DMS114 treated with DMSO at 0.1 percent for 48 hours (cell line): ENCODE data around the gene ANKRD65.

Experiments
- DNase-seq: peaks from one replicate; lab custom pipeline; 2025; ENCODE audit not compliant: unreplicated experiment; lab: John Stamatoyannopoulos, UW

ANKRD65 gene

GRCh38 chr1:1442069-1442770, 21.1 kb upstream of the ANKRD65 start:
- no peak for DNase-seq

DNA sequence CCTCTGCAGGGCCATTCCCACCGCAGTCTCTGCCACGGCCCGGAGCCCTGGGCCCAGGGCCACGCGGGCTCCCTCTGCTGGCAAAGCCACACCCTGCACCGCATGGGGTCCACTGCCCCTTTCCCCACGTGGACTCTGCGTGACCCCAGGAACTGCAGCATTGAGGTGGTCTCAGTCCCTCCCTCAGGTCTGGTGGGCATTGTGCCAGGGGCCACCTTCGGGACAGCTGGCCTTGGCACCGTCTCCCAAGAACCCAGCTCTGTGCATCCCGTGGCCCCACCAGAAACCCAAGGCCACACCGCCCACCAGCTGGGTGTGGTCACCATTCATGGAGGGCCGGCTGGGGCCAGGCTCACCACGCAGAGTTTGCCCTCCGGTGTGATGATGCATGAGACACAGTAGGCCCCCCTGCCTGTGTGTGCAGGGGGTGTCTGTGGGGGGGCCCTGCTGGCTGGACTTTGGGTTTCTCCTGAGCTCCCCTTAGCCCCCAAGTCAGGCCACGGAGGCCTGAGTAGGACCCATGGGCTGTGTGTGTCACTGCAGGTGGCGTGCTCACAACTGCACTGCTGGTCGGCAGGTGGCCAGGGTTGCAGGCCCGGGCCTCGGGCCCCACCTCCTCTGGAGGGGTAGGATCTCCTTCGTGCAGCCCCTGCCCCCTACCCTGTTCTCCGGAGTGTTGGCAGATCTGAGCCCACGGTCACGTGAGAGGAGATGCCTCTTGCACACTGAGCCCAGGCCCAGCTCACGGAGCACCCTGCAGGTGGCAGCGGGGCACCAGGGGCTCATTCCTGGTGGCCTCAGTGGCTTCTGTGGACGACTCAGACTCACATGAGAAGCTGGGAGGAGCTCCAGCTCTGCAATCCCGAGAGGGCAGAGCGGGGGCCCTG, 20.2 kb upstream of the ANKRD65 start:
- no peak for DNase-seq

DNA sequence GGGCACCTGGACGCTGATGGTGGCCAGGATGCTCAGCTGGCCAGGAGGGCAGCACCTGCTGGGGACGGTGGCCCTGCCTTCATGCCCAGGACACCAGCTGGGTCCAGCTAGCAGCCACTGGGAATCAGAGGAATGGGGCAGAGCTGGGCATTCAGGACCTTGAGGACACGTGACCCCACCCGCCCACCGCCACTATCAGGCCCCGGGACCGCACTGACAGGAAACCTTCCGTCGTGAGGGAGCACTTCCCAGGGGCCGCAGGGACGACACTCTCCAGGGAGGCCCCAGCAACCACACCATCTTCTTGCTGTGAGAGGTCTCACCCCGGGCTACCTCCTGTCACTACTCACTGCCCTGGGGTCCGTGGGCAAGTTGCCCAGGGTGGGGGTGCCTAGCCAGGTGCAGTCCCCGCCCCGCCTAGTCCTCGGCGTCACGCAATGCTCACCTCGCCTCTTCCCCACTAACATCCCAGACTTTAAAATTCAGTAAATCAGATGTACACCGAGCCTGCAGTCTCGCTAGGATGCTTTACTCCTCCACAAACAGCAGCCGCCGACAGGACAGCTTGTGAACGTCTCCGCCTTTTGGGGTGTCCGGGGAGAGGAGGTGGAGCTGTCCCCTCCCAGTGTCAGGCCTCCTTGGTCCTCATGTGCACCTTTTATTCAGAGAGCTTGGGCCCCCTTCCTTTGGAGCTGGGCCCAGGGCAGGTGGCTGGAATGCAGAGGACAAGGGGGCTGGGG, 19.4 kb upstream of the ANKRD65 start:
- DNase-seq, result no peak

DNA sequence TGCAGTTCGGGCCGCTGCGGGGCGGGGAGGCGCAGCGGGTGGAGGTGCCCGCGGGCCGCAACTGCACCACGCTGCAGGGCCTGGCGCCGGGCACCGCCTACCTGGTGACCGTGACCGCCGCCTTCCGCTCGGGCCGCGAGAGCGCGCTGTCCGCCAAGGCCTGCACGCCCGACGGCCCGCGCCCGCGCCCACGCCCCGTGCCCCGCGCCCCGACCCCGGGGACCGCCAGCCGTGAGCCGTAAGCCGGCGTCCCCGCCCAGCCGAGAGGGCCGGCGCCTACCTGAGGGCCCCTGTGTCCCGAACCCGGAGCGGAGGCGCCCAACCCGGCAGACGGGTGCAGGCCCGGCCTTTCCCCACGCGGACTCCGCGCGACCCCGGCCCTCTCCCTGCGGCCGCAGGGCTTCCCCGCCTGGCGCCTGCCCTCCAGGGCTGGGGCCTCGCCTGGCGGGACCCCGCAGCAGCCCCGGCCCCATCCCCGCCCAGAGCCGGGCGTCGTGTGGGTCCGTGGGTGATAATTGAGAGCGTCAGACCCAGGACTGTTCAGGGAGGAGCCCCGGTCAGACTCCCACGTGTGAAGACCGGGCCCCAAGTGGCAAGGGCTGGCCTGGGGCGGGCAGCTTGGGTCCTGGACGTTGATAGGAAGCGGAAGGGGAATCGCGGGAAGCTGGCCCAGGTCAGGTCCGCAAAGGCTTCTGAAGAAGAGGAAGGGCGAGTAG, 18.6 kb upstream of the ANKRD65 start:
- DNase-seq, result no peak

DNA sequence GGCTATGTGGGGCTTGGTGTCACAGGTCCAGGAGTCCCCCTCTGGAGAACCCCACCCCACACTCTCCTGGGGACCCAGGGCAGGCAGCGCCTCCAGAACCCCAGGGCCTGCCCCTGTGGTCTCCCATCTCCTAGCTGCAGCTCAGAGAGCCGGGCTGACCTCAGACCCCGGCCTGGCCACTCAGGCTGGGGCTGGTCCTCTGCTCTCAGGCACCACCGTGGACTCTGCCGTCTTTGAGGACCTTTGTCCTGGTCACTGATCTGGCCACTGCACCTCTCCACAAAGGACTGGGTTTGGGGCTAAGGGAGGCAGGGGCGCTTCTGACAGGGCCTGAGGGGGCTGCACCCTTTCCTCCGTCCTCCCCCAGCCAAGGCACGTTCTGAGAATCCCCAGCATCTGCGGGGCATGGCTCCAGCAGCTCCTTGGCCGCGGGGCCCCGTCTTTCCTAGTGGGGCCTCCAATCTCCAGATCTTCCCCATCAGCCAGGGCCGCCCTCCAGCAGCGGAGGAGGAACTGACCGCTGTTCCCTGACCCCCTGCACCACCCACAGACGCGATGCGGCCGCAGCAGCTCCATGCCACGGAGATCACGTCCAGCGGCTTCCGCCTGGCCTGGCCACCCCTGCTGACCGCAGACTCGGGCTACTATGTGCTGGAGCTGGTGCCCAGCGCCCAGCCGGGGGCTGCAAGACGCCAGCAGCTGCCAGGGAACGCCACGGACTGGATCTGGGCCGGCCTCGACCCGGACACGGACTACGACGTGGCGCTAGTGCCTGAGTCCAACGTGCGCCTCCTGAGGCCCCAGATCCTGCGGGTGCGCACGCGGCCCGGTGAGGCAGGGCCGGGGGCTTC, 17.7 kb upstream of the ANKRD65 start:
- DNase-seq, result no peak

DNA sequence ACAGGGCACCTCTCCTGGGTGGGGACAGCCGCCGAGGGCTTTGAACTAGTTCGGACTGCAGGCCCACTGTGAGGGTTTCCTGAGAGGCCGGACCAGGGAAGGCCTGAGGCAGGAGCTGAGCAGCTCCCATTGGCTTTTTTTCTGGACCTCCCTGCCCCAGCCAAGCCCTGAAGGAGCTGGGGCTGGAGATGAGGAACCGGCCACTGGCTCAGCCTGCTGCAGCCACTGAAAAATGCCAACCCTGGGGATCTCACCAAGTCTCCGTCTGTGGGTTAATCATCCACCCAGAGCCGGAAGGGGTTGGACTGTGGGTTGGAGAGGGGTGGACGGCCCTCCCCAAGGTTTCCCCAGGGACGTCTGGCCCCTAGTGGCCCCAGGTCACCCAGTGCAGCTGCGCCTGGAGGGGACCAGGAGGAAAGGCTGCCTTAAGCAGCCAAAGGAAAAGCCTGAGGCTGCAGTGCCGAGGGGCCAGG, 16.9 kb upstream of the ANKRD65 start:
- no peak for DNase-seq

- no peak for DNase-seq
These were observed 16.2 kb upstream of the ANKRD65 start for GRCh38 chr1:1437033-1437903.

GRCh38 chr1:1436630-1437032, 15.6 kb upstream of the ANKRD65 start:
- no peak for DNase-seq

- DNase-seq, result no peak
These were observed 15.0 kb upstream of the ANKRD65 start for GRCh38 chr1:1435911-1436629.

DNA sequence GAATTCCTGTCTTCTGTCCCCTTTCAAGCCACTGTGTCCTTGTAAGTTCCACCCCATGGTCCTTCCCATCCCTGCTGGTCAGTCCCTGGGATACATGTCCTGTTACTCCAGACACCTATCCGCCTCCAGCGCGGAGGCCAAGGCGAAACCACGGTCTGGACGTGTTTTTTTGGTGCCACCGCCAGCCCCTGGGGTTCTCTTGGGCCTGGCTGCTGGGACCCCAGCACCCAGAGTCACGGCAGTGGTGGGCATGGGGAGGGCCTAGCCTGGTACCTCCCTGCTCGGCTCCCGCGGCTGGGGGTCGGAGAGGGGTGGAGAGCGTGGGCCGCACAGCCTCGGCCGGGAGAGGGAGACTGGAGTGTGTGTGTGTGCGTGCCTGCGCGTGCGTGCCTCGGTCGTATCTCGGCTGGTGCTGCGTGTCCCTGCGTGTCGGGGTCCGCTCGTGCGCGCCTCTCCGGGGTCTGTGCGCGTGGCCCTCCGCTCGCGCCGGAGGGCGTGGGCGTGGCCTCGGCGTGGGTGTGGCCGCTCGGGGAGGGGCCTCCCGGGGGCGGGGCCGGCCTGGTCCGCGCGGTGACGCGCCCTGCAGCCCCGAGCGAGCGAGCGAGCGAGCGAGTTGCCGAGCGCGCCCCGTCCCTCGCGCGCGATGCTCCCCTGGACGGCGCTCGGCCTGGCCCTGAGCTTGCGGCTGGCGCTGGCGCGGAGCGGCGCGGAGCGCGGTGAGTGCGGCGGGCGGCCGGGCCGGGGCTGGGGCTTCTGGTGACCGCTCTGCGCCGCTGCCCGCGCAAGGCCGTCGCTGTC, 14.2 kb upstream of the ANKRD65 start, which contains the start of gene VWA1:
Gene VWA1 (plus strand): TSS at position 585 of the 798 bp plus-strand sequence. CDS start 59 bp downstream, at position 644.
- no peak for DNase-seq

DNA sequence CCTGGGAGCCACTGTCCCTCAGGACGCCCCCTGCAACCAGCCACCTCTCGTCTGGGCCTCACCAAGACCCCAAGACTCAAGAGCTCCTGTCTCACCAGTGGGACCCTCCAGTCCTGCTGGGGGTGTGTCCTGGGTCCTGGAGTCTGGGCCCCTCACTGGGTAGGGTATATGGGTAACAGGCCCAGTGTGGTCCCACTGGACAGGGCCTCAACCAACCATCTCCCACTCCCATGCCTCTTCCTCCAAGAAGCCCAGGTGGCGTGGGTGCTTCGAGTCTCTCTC, 13.7 kb upstream of the ANKRD65 start:
- DNase-seq, result no peak

GRCh38 chr1:1434131-1434823, 13.2 kb upstream of the ANKRD65 start:
- no peak for DNase-seq

GRCh38 chr1:1433804-1434130, 12.7 kb upstream of the ANKRD65 start:
- no peak for DNase-seq

- DNase-seq, result no peak
These were observed 12.1 kb upstream of the ANKRD65 start for GRCh38 chr1:1432951-1433803.

- DNase-seq, result no peak
These were observed 11.3 kb upstream of the ANKRD65 start for GRCh38 chr1:1432274-1432950.

DNA sequence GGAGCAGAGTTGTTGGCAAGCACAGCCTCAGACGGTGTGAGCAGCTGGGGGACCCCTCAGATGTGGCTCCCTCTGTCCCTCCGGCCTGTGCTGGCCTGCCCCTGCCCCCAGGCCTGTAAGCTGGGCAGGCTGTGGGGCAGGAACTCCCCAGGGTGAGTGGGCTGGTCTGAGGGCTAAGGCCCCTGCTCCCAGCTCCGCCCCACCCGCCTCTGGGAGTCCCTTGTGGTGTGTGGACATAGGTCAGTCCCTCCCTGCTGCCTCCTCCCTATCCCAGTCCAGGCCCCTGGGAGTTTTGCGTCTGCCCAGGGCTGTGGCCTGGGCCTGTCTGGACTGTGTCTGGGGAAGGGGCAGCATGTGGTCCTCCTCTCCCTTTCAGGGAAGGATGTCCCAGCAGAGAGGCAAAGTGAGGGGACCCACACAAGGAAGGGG, 10.8 kb upstream of the ANKRD65 start:
- DNase-seq, result no peak
